DOHH2 (cell line): Measurements from ENCODE around the gene KNSTRN.

ENCODE experiments used
- CTCF ChIP-seq: fragments of 200-600 bp; sonication (generic); IDR thresholded peaks from one replicate; pipeline ENCODE4 v1.5.1; 2014; ENCODE audit warnings: antibody characterized with exemption, mild to moderate bottlenecking, low read depth, low read length; ENCODE audit not compliant: poor library complexity, severe bottlenecking
- EZH2phosphoT487 ChIP-seq: fragments of 200-600 bp; sonication (generic); IDR thresholded peaks from 2 replicates; pipeline ENCODE4 v1.6.1; 2017; ENCODE audit warnings: borderline replicate concordance, mild to moderate bottlenecking, antibody characterized with exemption, low read length, moderate library complexity, mixed read lengths

GRCh38 chr15:40438712-40439111, 56.2 kb downstream of the KNSTRN start:
- TF ChIP-seq CTCF = no peak
- TF ChIP-seq EZH2phosphoT487 = no peak
